Thyroid gland (tissue), 4 donors: ENCODE measurements around the gene MZF1. TPM values are rescaled to one million over a fixed set of nuclear protein-coding genes. Genes with fewer than 3 reads are reported as not detected.

Experiments
- DNase-seq, 2 donors: peaks; one replicate each; pipeline ENCODE4 v3.0.0-alpha.2; 2019
- H3K27ac ChIP-seq, 3 donors: fragments of 200-600 bp; sonication (generic); 1 replicate in 2 of 3; 2 replicates in 1 of 3; pipeline ENCODE4 v1.5.1; 2016 to 2019; ENCODE audit warnings: mild to moderate bottlenecking in 1 of 3, moderate library complexity in 1 of 3
- H3K27me3 ChIP-seq: fragments of 200-600 bp; sonication (generic); one replicate; pipeline ENCODE4 v1.5.1; 2019
- H3K36me3 ChIP-seq, 2 donors: fragments of 200-600 bp; sonication (generic); one replicate each; pipeline ENCODE4 v1.5.1; 2016 to 2019
- H3K4me1 ChIP-seq, 2 donors: fragments of 200-600 bp; sonication (generic); one replicate each; pipeline ENCODE4 v1.5.1; 2017 to 2019
- H3K4me3 ChIP-seq, 3 donors: fragments of 200-600 bp; sonication (generic); replicated peaks in 1 of 3; 1 replicate in 2 of 3; 2 replicates in 1 of 3; pipeline ENCODE4 v1.5.1; 2016; ENCODE audit warnings: mild to moderate bottlenecking in 1 of 3
- H3K9me3 ChIP-seq: fragments of 200-600 bp; sonication (generic); one replicate; pipeline ENCODE4 v1.5.1; 2017
- POLR2A ChIP-seq, 2 donors: fragments of 450-650 bp; IDR thresholded peaks; one replicate each; pipeline ENCODE4 v1.6.1; 2017; ENCODE audit warnings: antibody characterized with exemption in 2 of 2, mild to moderate bottlenecking in 2 of 2, moderate library complexity in 1 of 2
- WGBS, 2 donors: methylation state at CpG; one replicate each; pipeline ENCODE4 v1.1.5; 2017; 5-methylcytosine and 5-hydroxymethylcytosine counted together
- intact Hi-C: fragments of 100-400 bp; cut with DNase I; formaldehyde crosslinking; loops from one replicate; pipeline ENCODE4 v1.15.1; 2023
- total RNA-seq, 4 donors: library from RNA; depleted of rRNA; stranded (reverse); fragments of >200 nt; gene quantifications; one replicate each; pipeline ENCODE4 v1.2.3, GENCODE V29; 2016
- TF ChIP-seq, protein P1 (sequence below), 6 experiments: fragments of 200-600 bp in 3 of 6; fragments of 450-650 bp in 3 of 6; sonication (generic) in 3 of 6; IDR thresholded peaks; one replicate each; pipeline ENCODE4 v1.5.1; 2016 to 2019; ENCODE audit warnings: antibody characterized with exemption in 6 of 6, mild to moderate bottlenecking in 2 of 6, inconsistent platforms in 1 of 6, moderate library complexity in 1 of 6

The MZF1 gene
- total RNA-seq, 4 donors from 2014 or later, result 55.0 to 82.7 (median 70.5) TPM

DNA sequence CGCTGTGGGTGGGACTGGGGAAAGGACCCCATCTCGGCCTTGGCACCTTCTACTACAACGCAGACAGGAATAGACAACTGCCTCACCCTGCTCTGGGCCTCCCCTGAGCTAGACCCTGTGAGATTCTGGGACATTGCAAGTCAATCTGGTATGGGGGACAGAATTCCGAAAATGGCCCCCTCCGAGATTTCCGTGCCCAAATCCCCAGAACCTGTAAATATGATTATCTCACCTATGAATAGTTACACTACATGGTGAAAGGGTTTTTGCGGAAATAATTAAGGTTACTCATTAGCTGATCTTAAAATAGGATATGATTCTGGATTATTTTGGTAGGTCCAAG, 52.9 kb downstream of the MZF1 start:
- H3K27me3 ChIP-seq, result no peaks in the 10 kb centered on the region
- peak overlapping the region; percentile 80 to 97 (median 86) for H3K27ac ChIP-seq
- H3K4me1 ChIP-seq, result peaks cover 19 to 23% of the 10 kb centered on the region in 2 donors
- peak overlapping the region; percentile 28 to 83 (median 56) for H3K4me3 ChIP-seq
- TF ChIP-seq, protein P1, sequence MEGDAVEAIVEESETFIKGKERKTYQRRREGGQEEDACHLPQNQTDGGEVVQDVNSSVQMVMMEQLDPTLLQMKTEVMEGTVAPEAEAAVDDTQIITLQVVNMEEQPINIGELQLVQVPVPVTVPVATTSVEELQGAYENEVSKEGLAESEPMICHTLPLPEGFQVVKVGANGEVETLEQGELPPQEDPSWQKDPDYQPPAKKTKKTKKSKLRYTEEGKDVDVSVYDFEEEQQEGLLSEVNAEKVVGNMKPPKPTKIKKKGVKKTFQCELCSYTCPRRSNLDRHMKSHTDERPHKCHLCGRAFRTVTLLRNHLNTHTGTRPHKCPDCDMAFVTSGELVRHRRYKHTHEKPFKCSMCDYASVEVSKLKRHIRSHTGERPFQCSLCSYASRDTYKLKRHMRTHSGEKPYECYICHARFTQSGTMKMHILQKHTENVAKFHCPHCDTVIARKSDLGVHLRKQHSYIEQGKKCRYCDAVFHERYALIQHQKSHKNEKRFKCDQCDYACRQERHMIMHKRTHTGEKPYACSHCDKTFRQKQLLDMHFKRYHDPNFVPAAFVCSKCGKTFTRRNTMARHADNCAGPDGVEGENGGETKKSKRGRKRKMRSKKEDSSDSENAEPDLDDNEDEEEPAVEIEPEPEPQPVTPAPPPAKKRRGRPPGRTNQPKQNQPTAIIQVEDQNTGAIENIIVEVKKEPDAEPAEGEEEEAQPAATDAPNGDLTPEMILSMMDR (IDR thresholded peaks at IDR 0.05), result no peak
- no peak for DNase-seq
- H3K9me3 ChIP-seq, result no peaks in the 10 kb centered on the region
- peaks cover 14 to 15% of the 10 kb centered on the region in 2 donors for H3K36me3 ChIP-seq
- 7 to 27% methylated on average over 4 to 7 of the region's 7 CpGs for WGBS, 2 donors
- intact Hi-C loops, result no loop called here

DNA sequence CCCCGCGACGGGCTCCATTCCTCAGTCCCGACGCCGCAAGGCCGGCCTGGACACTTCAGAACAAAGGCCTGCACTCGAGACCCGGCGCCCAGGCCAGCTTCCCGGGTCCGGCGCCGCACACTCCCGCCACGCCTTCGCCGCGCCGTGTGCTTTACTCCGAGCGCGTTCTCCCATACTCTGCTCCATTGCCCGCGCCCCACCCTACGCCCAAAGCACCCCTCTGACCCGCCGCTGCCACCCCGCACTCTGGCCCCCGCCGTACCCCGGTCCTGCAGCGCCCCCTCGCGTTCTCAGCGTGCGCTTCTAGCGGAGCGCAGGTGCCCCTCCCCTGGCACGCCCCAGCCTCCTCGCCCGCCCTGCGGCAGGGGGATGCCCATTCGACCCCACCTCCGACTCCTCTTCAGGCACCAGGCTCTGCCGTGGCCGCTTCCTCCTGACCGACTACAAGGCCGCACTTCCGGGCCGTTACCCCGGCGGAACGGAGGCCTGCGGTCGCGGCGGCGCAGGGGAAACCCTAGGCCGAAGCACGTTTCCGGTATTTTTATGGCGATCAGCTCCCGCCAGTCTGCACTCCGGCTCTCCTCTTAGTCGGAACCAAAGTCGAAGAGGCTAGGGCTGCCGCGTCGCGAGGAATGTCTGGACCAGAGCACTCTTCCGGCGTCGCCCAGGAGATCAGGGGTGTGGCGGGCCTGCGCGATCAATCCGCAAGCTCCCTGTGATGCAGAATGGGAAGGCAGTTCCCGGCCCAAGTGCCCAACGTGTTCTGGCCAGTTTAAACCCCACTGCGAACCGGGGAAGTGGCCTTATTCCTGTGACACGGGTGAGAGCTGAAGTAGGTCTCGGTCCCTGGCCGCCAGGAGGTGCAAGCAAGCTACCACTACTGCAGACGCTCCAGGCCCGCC, 53.5 kb downstream of the MZF1 start, which contains the start of gene ZBTB45:
Gene ZBTB45 (minus strand): TSS at position 456 of the 902 bp plus-strand sequence. CDS start 2,137 bp downstream, outside the sequence.
- DNase-seq, result peak; percentile 92 to 93
- peaks cover 19 to 28% of the 10 kb centered on the region in 2 donors for H3K4me1 ChIP-seq
- peak in 1 of 2 donors; percentile 68 for TF ChIP-seq POLR2A (IDR thresholded peaks at IDR 0.05)
- TF ChIP-seq, protein P1 (IDR thresholded peaks at IDR 0.05), result peak in 5 of 6 experiments; percentile 50 to 89 (median 65)
- H3K36me3 ChIP-seq, result peaks cover 14 to 15% of the 10 kb centered on the region in 2 donors
- no peaks in the 10 kb centered on the region for H3K27me3 ChIP-seq
- H3K4me3 ChIP-seq, result peak within 1 kb of the TSS; percentile 56 to 83 (median 67)
- H3K27ac ChIP-seq, result peak within 1 kb of the TSS; percentile 80 to 97 (median 86)
- intact Hi-C loops, result no loop called here
- no peaks in the 10 kb centered on the region for H3K9me3 ChIP-seq
- 1% methylated on average over 36 to 45 of the region's 87 CpGs for WGBS, 2 donors

DNA sequence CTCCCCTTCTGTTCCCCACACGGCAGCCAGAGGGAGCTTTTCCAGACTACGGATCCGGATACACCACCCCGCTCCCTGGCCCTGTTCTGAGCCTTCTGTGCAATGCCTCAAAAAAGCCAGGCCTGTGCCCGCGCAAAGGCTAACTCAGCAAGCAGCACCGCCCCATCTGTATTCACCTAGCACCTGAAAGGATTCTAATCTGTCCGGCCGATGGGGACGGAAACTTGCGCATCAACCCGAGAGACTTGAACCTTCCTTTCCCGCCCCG, 54.1 kb downstream of the MZF1 start:
- peak overlapping the region; percentile 80 to 97 (median 86) for H3K27ac ChIP-seq
- H3K4me3 ChIP-seq, result peak overlapping the region; percentile 56 to 83 (median 67)
- intact Hi-C loops, result no loop called here
- no peaks in the 10 kb centered on the region for H3K9me3 ChIP-seq
- H3K4me1 ChIP-seq, result peaks cover 24 to 32% of the 10 kb centered on the region in 2 donors
- TF ChIP-seq POLR2A (IDR thresholded peaks at IDR 0.05), result no peak
- TF ChIP-seq, protein P1 (IDR thresholded peaks at IDR 0.05), result peak in 4 of 6 experiments; percentile 3 to 41 (median 38)
- no peaks in the 10 kb centered on the region for H3K27me3 ChIP-seq
- peaks cover 14 to 15% of the 10 kb centered on the region in 2 donors for H3K36me3 ChIP-seq
- WGBS, 2 donors, result 0 to 1% methylated on average over 12 to 14 of the region's 14 CpGs
- peak; percentile 63 to 67 for DNase-seq

DNA sequence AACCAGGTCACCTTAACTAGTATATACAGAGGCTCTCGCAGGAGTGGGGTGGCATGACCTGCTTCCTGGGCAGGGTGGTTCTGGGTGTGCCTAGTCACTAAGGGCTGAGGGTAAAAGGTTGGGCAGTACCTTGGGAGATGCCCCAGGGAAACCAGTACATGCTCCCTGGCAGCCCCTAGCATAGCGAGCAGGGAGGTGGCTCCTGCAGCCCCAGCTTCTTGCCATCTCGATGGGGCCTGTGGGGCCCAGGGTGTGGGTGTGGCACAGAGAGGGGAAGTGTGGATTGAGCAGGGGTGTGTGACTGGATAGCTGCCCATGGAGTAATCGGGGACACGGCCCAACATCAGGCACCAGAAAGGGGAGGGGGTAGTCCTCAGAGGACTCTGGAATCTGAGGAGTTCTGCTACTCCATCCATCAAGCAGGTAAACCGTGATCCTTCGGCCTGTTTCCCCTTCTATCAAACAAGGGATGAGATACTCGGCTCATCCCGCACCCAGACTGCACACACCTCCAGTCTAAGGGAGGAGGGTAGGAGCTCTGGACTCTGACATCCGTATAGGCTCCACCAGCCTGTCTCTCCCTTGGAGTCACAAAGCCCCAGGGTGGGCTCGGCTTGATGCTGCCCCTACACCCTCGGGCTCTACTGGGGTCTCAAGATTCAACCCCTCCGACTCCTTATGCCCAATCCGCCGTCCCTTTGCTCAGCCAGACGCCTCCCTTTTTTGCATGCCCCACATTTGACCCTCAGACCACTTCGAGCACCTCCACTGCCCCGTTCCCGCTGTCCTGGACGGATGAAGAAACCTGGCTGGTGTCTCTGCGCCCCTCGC, 54.7 kb downstream of the MZF1 start:
- intact Hi-C loops, result no loop called here
- Histone ChIP-seq H3K9me3 (no peaks in the 10 kb centered on the region), H3K27me3 (no peaks in the 10 kb centered on the region), H3K4me1 (peaks cover 28 to 36% of the 10 kb centered on the region in 2 donors), H3K27ac (peak overlapping the region; percentile 80 to 97 (median 86)), H3K4me3 (peak overlapping the region; percentile 56 to 83 (median 67)), H3K36me3 (peaks cover 14 to 15% of the 10 kb centered on the region in 2 donors)
- DNase-seq, result no peak
- WGBS, 2 donors, result 12 to 13% methylated on average over 21 to 22 of the region's 22 CpGs
- TF ChIP-seq, protein P1 (IDR thresholded peaks at IDR 0.05), result peak in 3 of 6 experiments; percentile 27 to 51 (median 35)
- TF ChIP-seq POLR2A (IDR thresholded peaks at IDR 0.05), result no peak
